GM23248 (cell line): ENCODE results near the gene TBXT. TPM values are rescaled to one million over a fixed set of nuclear protein-coding genes. Genes with fewer than 3 reads are reported as not detected.

Experiments used
- DNase-seq: peaks from one replicate; pipeline ENCODE4 v3.0.0-alpha.2; 2015
- H2AFZ ChIP-seq: fragments of 200-600 bp; sonication (generic); 2 replicates; pipeline ENCODE4 v1.6.1; 2016; ENCODE audit warnings: antibody characterized with exemption
- H3F3A ChIP-seq: fragments of 200-600 bp; sonication (generic); 2 replicates; pipeline ENCODE4 v1.6.1; 2016; ENCODE audit warnings: mild to moderate bottlenecking, antibody characterized with exemption, mixed run types; ENCODE audit not compliant: insufficient read depth
- H3K27ac ChIP-seq: fragments of 200-600 bp; sonication (generic); 2 replicates; pipeline ENCODE4 v1.5.1; 2016; ENCODE audit warnings: mild to moderate bottlenecking
- H3K27me3 ChIP-seq: fragments of 200-600 bp; sonication (generic); replicated peaks from 2 replicates; pipeline ENCODE4 v1.6.1; 2016; ENCODE audit warnings: mild to moderate bottlenecking; ENCODE audit not compliant: insufficient read depth
- H3K36me3 ChIP-seq: fragments of 200-600 bp; sonication (generic); 2 replicates; pipeline ENCODE4 v1.6.1; 2016; ENCODE audit warnings: low read depth, mild to moderate bottlenecking
- H3K4me1 ChIP-seq: fragments of 200-600 bp; sonication (generic); 2 replicates; pipeline ENCODE4 v1.6.1; 2016; ENCODE audit warnings: mild to moderate bottlenecking; ENCODE audit not compliant: insufficient read depth
- H3K4me2 ChIP-seq: fragments of 200-600 bp; sonication (generic); one replicate; pipeline ENCODE4 v1.6.1; 2016; ENCODE audit warnings: mild to moderate bottlenecking; ENCODE audit not compliant: unreplicated experiment
- H3K4me3 ChIP-seq: fragments of 200-600 bp; sonication (generic); 2 replicates; pipeline ENCODE4 v1.5.1; 2016; ENCODE audit warnings: mild to moderate bottlenecking
- H3K79me2 ChIP-seq: fragments of 200-600 bp; sonication (generic); 2 replicates; pipeline ENCODE4 v1.6.1; 2016; ENCODE audit warnings: mild to moderate bottlenecking; ENCODE audit not compliant: insufficient read depth
- H3K9ac ChIP-seq: fragments of 200-600 bp; sonication (generic); 2 replicates; pipeline ENCODE4 v1.6.1; 2016; ENCODE audit warnings: mild to moderate bottlenecking
- H3K9me2 ChIP-seq: fragments of 200-600 bp; sonication (generic); 2 replicates; pipeline ENCODE4 v1.6.1; 2016; ENCODE audit warnings: mixed run types, mild to moderate bottlenecking, moderate library complexity; ENCODE audit not compliant: insufficient read depth
- H3K9me3 ChIP-seq: fragments of 200-600 bp; sonication (generic); one replicate; pipeline ENCODE4 v1.6.1; 2017; ENCODE audit warnings: low read depth
- H4K20me1 ChIP-seq: fragments of 200-600 bp; sonication (generic); 2 replicates; pipeline ENCODE4 v1.6.0; 2016; ENCODE audit not compliant: insufficient read depth
- EZH2 ChIP-seq: fragments of 200-600 bp; sonication (generic); IDR thresholded peaks from 2 replicates; pipeline ENCODE4 v1.6.1; 2018; ENCODE audit warnings: antibody characterized with exemption, mild to moderate bottlenecking; ENCODE audit not compliant: insufficient read depth, poor library complexity, severe bottlenecking
- EZH2phosphoT487 ChIP-seq: fragments of 200-600 bp; sonication (generic); IDR thresholded peaks from 2 replicates; pipeline ENCODE4 v1.6.1; 2018; ENCODE audit warnings: antibody characterized with exemption, moderate library complexity, mild to moderate bottlenecking, low read depth; ENCODE audit not compliant: insufficient read depth
- WGBS, 2 experiments: methylation state at CpG; one replicate each; pipeline ENCODE4 v1.1.6; 2015 to 2017; ENCODE audit warnings: low lambda C conversion rate in 2 of 2, low coverage in 1 of 2; ENCODE audit errors: missing lambda C conversion rate in 2 of 2; 5-methylcytosine and 5-hydroxymethylcytosine counted together
- in situ Hi-C: fragments of 300-500 bp; cut with MboI; formaldehyde crosslinking; loops from 2 replicates; pipeline ENCODE4 v1.15.0; 2020
- polyA plus RNA-seq: library from polyadenylated mRNA; unstranded; fragments of >200 nt; fragmentation: Nextera tagmentation; extraction: Ambion mirVana; gene quantifications from 2 replicates; pipeline ENCODE4 v1.2.1, GENCODE V29; 2016
- total RNA-seq: library from RNA; depleted of rRNA; stranded (reverse); fragments of >200 nt; shearing (Covaris generic); gene quantifications from 2 replicates; pipeline ENCODE4 v1.2.3, GENCODE V29; 2014

Gene TBXT
- total and polyA plus RNA-seq, 2 experiments from 2014 or later: not detected

DNA sequence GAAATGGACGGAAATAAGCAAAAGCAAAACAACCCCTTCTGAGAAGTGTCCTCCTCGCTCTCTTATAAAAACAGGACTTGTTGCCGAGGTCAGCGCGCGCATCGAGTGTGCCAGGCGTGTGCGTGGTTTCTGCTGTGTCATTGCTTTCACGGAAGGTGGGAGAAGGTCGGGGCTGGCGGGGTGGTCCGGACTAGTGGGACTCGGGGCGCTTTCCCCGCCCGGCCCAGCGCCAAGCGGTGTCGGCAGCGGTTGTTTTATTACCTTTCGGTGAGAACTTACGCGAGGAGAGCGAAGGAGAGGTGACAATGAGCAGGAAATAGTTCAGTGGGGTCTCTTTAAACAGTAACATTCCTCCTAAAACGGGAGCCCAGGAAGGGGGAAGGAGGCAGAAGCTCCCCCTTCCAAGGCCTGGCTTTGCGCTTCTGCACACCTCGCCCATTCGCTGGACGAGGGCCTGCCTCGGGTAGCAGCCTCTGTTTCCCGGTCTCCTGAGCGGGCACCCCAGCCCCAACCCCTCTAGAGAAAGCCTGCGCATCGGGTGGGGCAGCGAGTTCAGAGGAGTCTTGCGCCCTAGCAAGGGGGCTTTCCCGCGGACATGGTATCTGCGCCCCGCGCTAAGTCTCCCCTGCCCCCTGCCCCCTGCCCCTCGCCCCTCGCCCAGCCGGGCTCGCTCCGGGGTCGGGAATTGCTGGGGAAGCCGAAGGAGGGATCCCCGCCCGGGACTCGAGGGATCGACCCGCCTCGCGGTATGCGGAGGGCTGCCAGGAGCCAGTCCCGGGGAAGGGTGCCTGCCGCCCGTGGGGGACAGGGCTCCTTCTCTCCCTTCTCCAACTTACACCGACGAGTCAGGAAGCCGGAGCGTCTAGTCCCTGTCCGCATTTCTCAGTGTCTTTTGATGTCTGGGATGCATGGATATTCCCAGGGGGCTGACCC lies 1.2 kb upstream of the TBXT start:
- in situ Hi-C loops: no loop called here
- no peak overlapping the region for H2AFZ ChIP-seq
- no peak overlapping the region for H3K4me3 ChIP-seq
- H3K27ac ChIP-seq: no peak overlapping the region
- no peaks in the 10 kb centered on the region for H3F3A ChIP-seq
- DNase-seq: no peak
- H3K4me1 ChIP-seq: no peaks in the 10 kb centered on the region
- no peaks in the 10 kb centered on the region for H3K9me2 ChIP-seq
- 0 out of 2 replicates have a peak, but pooled peaks have one; percentile 45 for TF ChIP-seq EZH2phosphoT487
- TF ChIP-seq EZH2: peak; percentile 92
- WGBS, 2 experiments: 4 to 5% methylated on average over 51 to 64 of the region's 65 CpGs
- no peaks in the 10 kb centered on the region for H3K9me3 ChIP-seq
- no peak overlapping the region for H3K9ac ChIP-seq
- H3K79me2 ChIP-seq: no peaks in the 10 kb centered on the region
- no peaks in the 10 kb centered on the region for H4K20me1 ChIP-seq
- no peak overlapping the region for H3K4me2 ChIP-seq
- peaks cover 73% of the 10 kb centered on the region for H3K27me3 ChIP-seq
- no peaks in the 10 kb centered on the region for H3K36me3 ChIP-seq

DNA sequence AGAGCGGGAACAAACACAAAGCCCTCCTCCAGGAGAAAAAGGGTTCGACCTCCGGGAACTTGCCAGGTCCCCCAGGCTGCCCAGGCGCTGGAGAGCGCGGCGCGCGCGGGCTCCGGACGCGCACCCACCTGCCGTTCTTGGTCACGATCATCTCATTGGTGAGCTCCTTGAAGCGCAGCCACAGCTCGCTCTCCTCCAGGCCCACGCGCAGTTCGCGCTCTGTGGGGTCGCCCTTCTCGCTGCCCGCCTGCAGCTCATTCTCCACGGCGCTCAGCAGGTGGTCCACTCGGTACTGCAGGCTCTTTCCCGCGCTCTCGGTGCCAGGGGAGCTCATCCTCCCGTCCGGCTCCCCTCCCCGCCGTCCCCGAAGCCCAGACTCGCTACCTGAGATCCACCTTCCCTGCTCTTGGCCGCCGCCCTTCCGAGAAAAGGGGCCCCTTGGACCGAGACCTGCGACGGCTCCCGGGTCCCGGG lies 356 bp downstream of the TBXT start:
- H3K4me1 ChIP-seq: no peaks in the 10 kb centered on the region
- H3K9ac ChIP-seq: no peak overlapping the region
- no peaks in the 10 kb centered on the region for H3K36me3 ChIP-seq
- no peaks in the 10 kb centered on the region for H3K79me2 ChIP-seq
- TF ChIP-seq EZH2: no peak
- TF ChIP-seq EZH2phosphoT487: no peak
- no peaks in the 10 kb centered on the region for H4K20me1 ChIP-seq
- H3K9me2 ChIP-seq: no peaks in the 10 kb centered on the region
- no peak overlapping the region for H2AFZ ChIP-seq
- H3K4me2 ChIP-seq: no peak overlapping the region
- in situ Hi-C loops: no loop called here
- no peak overlapping the region for H3K27ac ChIP-seq
- no peak for DNase-seq
- WGBS, 2 experiments: 4 to 5% methylated on average over 42 to 44 of the region's 44 CpGs
- H3K9me3 ChIP-seq: no peaks in the 10 kb centered on the region
- no peak overlapping the region for H3K4me3 ChIP-seq
- peaks cover 67% of the 10 kb centered on the region for H3K27me3 ChIP-seq
- no peaks in the 10 kb centered on the region for H3F3A ChIP-seq

DNA sequence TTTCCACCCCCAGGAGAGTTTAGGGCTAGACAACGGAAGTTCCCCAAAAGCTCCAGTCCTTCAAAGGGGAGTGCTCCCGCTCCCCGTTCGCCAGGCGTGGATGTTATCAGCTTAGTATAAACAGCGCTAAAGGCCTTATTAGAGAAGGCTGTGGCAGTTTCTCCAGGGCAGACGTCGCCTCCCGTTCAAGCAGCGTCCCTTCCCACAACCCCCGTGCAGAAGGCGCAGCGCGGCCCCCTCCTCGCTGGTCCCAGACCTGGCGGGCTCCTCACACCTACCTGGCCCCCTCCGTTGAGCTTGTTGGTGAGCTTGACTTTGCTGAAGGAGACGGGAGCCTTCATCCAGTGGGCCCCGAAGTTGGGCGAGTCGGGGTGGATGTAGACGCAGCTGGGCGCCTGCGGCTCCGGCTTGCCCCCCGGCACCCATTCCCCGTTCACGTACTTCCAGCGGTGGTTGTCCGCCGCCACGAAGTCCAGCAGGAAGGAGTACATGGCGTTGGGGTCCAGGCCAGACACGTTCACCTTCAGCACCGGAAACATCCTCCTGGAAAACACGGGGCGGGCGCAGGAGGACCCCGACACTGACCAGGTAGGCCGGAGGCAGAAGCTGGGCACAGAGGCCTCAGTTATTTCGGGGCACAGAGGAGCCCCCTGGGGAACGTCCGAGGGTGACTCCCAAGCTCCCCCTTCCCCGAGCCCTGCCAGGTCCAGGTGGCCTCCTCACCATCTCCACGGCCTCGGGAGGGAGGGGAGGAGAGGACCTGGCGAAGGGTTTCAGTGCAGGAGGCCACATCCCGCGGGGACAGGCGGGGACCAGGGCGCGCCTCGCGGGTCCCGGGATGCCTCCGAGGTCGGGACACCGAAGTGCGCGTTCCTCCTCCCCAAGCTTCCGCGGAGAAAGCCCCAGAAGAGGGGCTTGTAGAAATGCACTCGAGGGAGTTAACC lies 1.1 kb downstream of the TBXT start:
- TF ChIP-seq EZH2: no peak
- in situ Hi-C loops: no loop called here
- WGBS, 2 experiments: 1 to 3% methylated on average over 47 to 62 of the region's 63 CpGs

DNA sequence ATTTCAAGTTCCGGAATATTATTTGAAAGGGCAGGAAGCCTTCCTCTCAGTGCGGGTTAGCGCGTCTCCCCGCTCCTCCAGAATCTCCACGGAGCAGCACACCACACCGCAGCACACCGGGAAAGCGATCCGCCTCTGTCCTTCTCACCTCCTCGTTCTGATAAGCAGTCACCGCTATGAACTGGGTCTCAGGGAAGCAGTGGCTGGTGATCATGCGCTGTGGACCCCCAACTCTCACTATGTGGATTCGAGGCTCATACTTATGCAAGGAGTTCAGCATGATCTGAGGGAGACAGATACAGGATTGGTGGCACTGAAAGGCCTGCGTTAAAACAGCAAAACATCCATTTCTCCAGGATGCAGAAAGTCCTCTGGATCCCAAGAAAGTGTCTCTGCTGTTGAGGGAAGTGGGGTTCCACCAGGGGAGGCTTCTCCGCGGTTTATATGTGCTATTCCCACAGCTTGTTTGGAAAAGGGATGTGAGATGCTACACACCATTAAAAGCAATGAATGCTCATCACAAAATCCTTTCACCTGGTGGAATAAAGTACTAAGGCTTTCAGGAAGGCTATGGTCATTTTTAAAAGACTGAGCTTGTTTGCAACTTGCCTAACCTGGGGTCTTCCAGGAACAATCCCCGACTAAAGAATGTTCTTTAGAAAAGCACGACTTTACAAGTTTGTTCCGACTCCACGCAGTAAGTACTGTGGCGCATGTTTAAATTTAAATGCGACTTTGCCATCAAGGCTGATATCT lies 1.9 kb downstream of the TBXT start:
- Histone ChIP-seq H3F3A (no peaks in the 10 kb centered on the region), H3K9me2 (no peaks in the 10 kb centered on the region), H3K36me3 (no peaks in the 10 kb centered on the region), H3K9me3 (no peaks in the 10 kb centered on the region), H3K27me3 (peaks cover 54% of the 10 kb centered on the region), H2AFZ (no peak overlapping the region), H3K4me3 (no peak overlapping the region), H3K27ac (no peak overlapping the region), H3K4me2 (no peak overlapping the region), H3K79me2 (no peaks in the 10 kb centered on the region), H3K4me1 (no peaks in the 10 kb centered on the region), H4K20me1 (no peaks in the 10 kb centered on the region), H3K9ac (no peak overlapping the region)
- in situ Hi-C loops: no loop called here
- 1 to 3% methylated on average over 23 of the region's 23 CpGs for WGBS, 2 experiments
- no peak for DNase-seq
- TF ChIP-seq EZH2: no peak
- TF ChIP-seq EZH2phosphoT487: no peak

More for the DNA sequence above, 1.1 kb downstream of the TBXT start:
- Histone ChIP-seq H4K20me1 (no peaks in the 10 kb centered on the region), H3K9me2 (no peaks in the 10 kb centered on the region), H3F3A (no peaks in the 10 kb centered on the region), H3K9ac (no peak overlapping the region), H3K27ac (no peak overlapping the region), H2AFZ (no peak overlapping the region), H3K9me3 (no peaks in the 10 kb centered on the region), H3K79me2 (no peaks in the 10 kb centered on the region), H3K4me2 (no peak overlapping the region), H3K4me3 (no peak overlapping the region), H3K27me3 (peaks cover 60% of the 10 kb centered on the region), H3K4me1 (no peaks in the 10 kb centered on the region), H3K36me3 (no peaks in the 10 kb centered on the region)
- no peak for DNase-seq
